Measurements from ENCODE around the gene POU6F2.

POU6F2 gene

GRCh38 chr7:38975944-38976392 is 1.7 kb upstream of the POU6F2 start:
- no peak for TF ChIP-seq FOXM1 (IDR thresholded peaks at IDR 0.05; ENCODE audit: borderline replicate concordance, low read depth)
- TF ChIP-seq, protein P1, sequence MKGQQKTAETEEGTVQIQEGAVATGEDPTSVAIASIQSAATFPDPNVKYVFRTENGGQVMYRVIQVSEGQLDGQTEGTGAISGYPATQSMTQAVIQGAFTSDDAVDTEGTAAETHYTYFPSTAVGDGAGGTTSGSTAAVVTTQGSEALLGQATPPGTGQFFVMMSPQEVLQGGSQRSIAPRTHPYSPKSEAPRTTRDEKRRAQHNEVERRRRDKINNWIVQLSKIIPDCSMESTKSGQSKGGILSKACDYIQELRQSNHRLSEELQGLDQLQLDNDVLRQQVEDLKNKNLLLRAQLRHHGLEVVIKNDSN (IDR thresholded peaks at IDR 0.05): no peak
- no peak for TF ChIP-seq NFIC (IDR thresholded peaks at IDR 0.05)

DNA sequence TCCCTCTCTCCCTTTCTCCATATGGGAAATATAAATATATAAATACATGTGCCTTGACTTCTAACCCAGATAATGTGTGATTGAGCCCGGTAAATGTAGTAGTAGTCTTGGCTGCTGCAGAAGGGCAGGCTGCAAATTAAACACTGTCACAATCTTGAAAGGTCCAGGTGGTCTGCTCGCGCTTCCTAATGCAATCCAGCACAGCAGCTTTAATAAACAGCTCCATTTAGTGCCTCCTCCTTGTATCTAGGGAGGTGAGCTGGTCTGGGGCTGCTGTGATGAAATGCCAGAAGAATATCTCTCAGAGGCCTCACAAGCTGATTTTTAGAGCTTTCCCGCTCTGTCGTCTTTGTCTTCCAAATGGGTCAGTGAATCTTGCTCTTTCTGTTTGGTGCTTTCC is 782 bp downstream of the POU6F2 start:
- TF ChIP-seq YY1 (IDR thresholded peaks at IDR 0.05; ENCODE audit: low read depth): no peak
- TF ChIP-seq CREB1 (IDR thresholded peaks at IDR 0.05; ENCODE audit: low read depth): no peak
- no peak for TF ChIP-seq EGR1 (IDR thresholded peaks at IDR 0.05)
- TF ChIP-seq, protein P2, sequence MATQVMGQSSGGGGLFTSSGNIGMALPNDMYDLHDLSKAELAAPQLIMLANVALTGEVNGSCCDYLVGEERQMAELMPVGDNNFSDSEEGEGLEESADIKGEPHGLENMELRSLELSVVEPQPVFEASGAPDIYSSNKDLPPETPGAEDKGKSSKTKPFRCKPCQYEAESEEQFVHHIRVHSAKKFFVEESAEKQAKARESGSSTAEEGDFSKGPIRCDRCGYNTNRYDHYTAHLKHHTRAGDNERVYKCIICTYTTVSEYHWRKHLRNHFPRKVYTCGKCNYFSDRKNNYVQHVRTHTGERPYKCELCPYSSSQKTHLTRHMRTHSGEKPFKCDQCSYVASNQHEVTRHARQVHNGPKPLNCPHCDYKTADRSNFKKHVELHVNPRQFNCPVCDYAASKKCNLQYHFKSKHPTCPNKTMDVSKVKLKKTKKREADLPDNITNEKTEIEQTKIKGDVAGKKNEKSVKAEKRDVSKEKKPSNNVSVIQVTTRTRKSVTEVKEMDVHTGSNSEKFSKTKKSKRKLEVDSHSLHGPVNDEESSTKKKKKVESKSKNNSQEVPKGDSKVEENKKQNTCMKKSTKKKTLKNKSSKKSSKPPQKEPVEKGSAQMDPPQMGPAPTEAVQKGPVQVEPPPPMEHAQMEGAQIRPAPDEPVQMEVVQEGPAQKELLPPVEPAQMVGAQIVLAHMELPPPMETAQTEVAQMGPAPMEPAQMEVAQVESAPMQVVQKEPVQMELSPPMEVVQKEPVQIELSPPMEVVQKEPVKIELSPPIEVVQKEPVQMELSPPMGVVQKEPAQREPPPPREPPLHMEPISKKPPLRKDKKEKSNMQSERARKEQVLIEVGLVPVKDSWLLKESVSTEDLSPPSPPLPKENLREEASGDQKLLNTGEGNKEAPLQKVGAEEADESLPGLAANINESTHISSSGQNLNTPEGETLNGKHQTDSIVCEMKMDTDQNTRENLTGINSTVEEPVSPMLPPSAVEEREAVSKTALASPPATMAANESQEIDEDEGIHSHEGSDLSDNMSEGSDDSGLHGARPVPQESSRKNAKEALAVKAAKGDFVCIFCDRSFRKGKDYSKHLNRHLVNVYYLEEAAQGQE (IDR thresholded peaks at IDR 0.05; ENCODE audit: low read depth): no peak
- TF ChIP-seq TAF1 (IDR thresholded peaks at IDR 0.05; ENCODE audit: low read depth): no peak
- TF ChIP-seq, protein P1 (IDR thresholded peaks at IDR 0.05): no peak
- TF ChIP-seq EP300 (IDR thresholded peaks at IDR 0.05; ENCODE audit: borderline replicate concordance): no peak
- TF ChIP-seq NFIC (IDR thresholded peaks at IDR 0.05): no peak
- no peak for TF ChIP-seq FOXM1 (IDR thresholded peaks at IDR 0.05; ENCODE audit: borderline replicate concordance, low read depth)
- TF ChIP-seq RAD21 (IDR thresholded peaks at IDR 0.05; ENCODE audit: low read depth): no peak

DNA sequence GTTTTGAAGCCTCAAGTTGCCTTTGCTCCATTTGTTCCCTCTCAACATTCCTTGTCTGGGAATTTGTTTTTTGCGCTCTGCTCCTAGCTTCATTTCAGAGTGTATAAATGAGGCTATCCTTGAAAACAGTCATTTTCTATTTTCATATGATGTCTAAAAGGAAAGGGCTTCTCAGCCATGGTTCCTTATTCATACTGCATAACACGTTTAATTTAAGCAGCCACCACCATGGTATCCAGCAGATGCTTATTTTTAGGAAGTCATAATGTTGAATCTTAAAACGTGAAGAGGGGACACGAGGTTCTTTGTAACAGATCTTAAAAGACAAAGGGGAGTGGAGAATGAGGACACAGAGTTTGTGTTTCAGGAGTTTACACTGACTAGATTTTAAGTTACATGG is 14.5 kb downstream of the POU6F2 start:
- TF ChIP-seq RAD21 (IDR thresholded peaks at IDR 0.05; ENCODE audit: low read depth) (no peak), NFIC (IDR thresholded peaks at IDR 0.05) (no peak), TCF12 (IDR thresholded peaks at IDR 0.05; ENCODE audit: low read depth) (no peak), CEBPB (IDR thresholded peaks at IDR 0.05) (no peak), YY1 (IDR thresholded peaks at IDR 0.05; ENCODE audit: low read depth) (no peak), FOXM1 (IDR thresholded peaks at IDR 0.05; ENCODE audit: borderline replicate concordance, low read depth) (no peak), TEAD4 (IDR thresholded peaks at IDR 0.05) (no peak), TAF1 (IDR thresholded peaks at IDR 0.05; ENCODE audit: low read depth) (no peak), ZBTB7A (IDR thresholded peaks at IDR 0.05; ENCODE audit: low read depth) (no peak)

- TF ChIP-seq ZBTB7A (IDR thresholded peaks at IDR 0.05; ENCODE audit: low read depth) (no peak), CEBPB (IDR thresholded peaks at IDR 0.05) (no peak), MAX (IDR thresholded peaks at IDR 0.05) (no peak), TEAD4 (IDR thresholded peaks at IDR 0.05) (no peak), FOXM1 (IDR thresholded peaks at IDR 0.05; ENCODE audit: borderline replicate concordance, low read depth) (no peak), EP300 (IDR thresholded peaks at IDR 0.05; ENCODE audit: borderline replicate concordance) (no peak), CREB1 (IDR thresholded peaks at IDR 0.05; ENCODE audit: low read depth) (no peak), NFIC (IDR thresholded peaks at IDR 0.05) (no peak), TCF12 (IDR thresholded peaks at IDR 0.05; ENCODE audit: low read depth) (no peak), RAD21 (IDR thresholded peaks at IDR 0.05; ENCODE audit: low read depth) (no peak), EGR1 (IDR thresholded peaks at IDR 0.05) (no peak), YY1 (IDR thresholded peaks at IDR 0.05; ENCODE audit: low read depth) (no peak), TAF1 (IDR thresholded peaks at IDR 0.05; ENCODE audit: low read depth) (no peak)
- TF ChIP-seq, protein P2 (IDR thresholded peaks at IDR 0.05; ENCODE audit: low read depth): no peak
- TF ChIP-seq, protein P1 (IDR thresholded peaks at IDR 0.05): no peak
Measured at GRCh38 chr7:39001595-39001994, 23.9 kb downstream of the POU6F2 start.

DNA sequence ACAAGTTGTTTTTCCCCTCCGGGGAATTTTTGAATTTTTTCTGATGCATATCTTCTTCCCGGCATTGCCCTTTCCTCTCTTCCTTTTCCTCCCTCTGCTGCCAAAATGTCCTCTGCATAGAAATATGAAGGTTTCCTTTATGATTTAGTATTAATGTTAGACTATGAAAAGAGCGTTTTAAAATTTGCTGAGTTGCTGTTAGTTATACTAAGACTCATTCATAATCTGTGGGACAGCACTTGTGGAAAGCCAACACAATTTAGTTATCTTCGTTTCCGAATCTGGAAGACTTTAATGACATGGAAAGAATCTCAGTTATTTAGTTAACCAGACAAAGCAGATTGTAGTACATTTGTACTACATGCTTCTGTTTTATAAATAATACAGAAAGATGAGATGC is 25.0 kb downstream of the POU6F2 start:
- TF ChIP-seq NFIC (IDR thresholded peaks at IDR 0.05): no peak
- TF ChIP-seq, protein P1 (IDR thresholded peaks at IDR 0.05): no peak

- TF ChIP-seq RAD21 (IDR thresholded peaks at IDR 0.05; ENCODE audit: low read depth) (no peak), CEBPB (IDR thresholded peaks at IDR 0.05) (no peak), TCF12 (IDR thresholded peaks at IDR 0.05; ENCODE audit: low read depth) (no peak), MAX (IDR thresholded peaks at IDR 0.05) (no peak), YY1 (IDR thresholded peaks at IDR 0.05; ENCODE audit: low read depth) (no peak), CREB1 (IDR thresholded peaks at IDR 0.05; ENCODE audit: low read depth) (no peak), NFIC (IDR thresholded peaks at IDR 0.05) (no peak), FOXM1 (IDR thresholded peaks at IDR 0.05; ENCODE audit: borderline replicate concordance, low read depth) (no peak), EP300 (IDR thresholded peaks at IDR 0.05; ENCODE audit: borderline replicate concordance) (no peak), ZBTB7A (IDR thresholded peaks at IDR 0.05; ENCODE audit: low read depth) (no peak)
- TF ChIP-seq, protein P1 (IDR thresholded peaks at IDR 0.05): no peak
- TF ChIP-seq, protein P2 (IDR thresholded peaks at IDR 0.05; ENCODE audit: low read depth): no peak
Measured at GRCh38 chr7:39005036-39005435, 27.3 kb downstream of the POU6F2 start.
